Cardiac muscle cell (in vitro differentiated cells and primary cell): ENCODE data around the gene SATL1. TPM values are rescaled to one million over a fixed set of nuclear protein-coding genes. Genes with fewer than 3 reads are reported as not detected.

ENCODE experiments used
- DNase-seq, 2 donors: peaks; one replicate each; pipeline versions ENCODE4 v3.0.0 to v3.0.0-alpha.2; 2010 to 2017; ENCODE audit warnings: low read depth in 1 of 2, low spot score in 1 of 2
- H3K27ac ChIP-seq: fragments of 200-600 bp; sonication (generic); 2 replicates; pipeline ENCODE4 v1.5.1; 2016
- H3K27me3 ChIP-seq: fragments of 200-600 bp; sonication (generic); 2 replicates; pipeline ENCODE4 v1.6.0; 2016; ENCODE audit warnings: control low read depth
- H3K36me3 ChIP-seq: fragments of 200-600 bp; sonication (generic); 2 replicates; pipeline ENCODE4 v1.5.1; 2016; ENCODE audit warnings: control low read depth
- H3K4me1 ChIP-seq: fragments of 200-600 bp; sonication (generic); 2 replicates; pipeline ENCODE4 v1.8.1; 2017; ENCODE audit warnings: low read depth, mild to moderate bottlenecking, mixed run types
- H3K4me3 ChIP-seq: fragments of 200-600 bp; sonication (generic); 2 replicates; pipeline ENCODE4 v1.5.1; 2016; ENCODE audit warnings: mild to moderate bottlenecking
- H3K9me3 ChIP-seq: fragments of 200-600 bp; sonication (generic); 2 replicates; pipeline ENCODE4 v1.5.1; 2017; ENCODE audit warnings: low read depth, mild to moderate bottlenecking, control low read depth
- polyA plus RNA-seq: library from polyadenylated mRNA; unstranded; fragments of >200 nt; fragmentation: Nextera tagmentation; extraction: Ambion mirVana; gene quantifications from 2 replicates; pipeline ENCODE4 v1.2.1, GENCODE V29; 2016
- total RNA-seq: library from RNA; depleted of rRNA; stranded (reverse); fragments of >200 nt; gene quantifications from 2 replicates; pipeline ENCODE4 v1.2.3, GENCODE V29; 2016
- TF ChIP-seq, protein P1 (sequence below): IDR thresholded peaks from 2 replicates; pipeline ENCODE4 v1.5.1; 2012; ENCODE audit warnings: low read depth, mild to moderate bottlenecking, low read length

Gene SATL1
- total and polyA plus RNA-seq, 2 experiments from 2014 or later: 0.60 to 1.1 TPM

DNA sequence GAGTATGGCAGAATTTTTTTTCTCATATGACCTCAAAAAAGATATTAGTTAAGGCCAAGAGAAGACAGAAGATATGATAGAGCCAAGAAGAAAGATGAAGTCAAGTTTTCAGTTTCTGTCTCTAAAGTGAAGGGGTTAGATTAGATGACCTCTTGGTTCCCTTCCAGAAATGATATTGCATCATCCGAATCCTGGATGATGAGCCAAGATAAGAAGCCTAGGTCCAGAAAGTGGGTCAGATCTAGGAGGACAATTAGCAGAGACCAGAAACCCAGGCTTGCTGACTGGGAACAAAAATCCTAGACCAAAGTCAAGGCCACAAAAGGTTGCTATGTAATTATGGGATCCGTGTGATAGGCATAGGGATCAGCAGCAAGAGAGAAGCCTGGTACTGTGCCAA, 20.2 kb downstream of the SATL1 start:
- Histone ChIP-seq H3K27me3 (no peaks in the 10 kb centered on the region), H3K27ac (no peak overlapping the region), H3K9me3 (no peaks in the 10 kb centered on the region), H3K4me1 (no peaks in the 10 kb centered on the region), H3K4me3 (no peak overlapping the region), H3K36me3 (no peaks in the 10 kb centered on the region)
- TF ChIP-seq, protein P1, sequence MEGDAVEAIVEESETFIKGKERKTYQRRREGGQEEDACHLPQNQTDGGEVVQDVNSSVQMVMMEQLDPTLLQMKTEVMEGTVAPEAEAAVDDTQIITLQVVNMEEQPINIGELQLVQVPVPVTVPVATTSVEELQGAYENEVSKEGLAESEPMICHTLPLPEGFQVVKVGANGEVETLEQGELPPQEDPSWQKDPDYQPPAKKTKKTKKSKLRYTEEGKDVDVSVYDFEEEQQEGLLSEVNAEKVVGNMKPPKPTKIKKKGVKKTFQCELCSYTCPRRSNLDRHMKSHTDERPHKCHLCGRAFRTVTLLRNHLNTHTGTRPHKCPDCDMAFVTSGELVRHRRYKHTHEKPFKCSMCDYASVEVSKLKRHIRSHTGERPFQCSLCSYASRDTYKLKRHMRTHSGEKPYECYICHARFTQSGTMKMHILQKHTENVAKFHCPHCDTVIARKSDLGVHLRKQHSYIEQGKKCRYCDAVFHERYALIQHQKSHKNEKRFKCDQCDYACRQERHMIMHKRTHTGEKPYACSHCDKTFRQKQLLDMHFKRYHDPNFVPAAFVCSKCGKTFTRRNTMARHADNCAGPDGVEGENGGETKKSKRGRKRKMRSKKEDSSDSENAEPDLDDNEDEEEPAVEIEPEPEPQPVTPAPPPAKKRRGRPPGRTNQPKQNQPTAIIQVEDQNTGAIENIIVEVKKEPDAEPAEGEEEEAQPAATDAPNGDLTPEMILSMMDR: no peak
- DNase-seq: no peak

DNA sequence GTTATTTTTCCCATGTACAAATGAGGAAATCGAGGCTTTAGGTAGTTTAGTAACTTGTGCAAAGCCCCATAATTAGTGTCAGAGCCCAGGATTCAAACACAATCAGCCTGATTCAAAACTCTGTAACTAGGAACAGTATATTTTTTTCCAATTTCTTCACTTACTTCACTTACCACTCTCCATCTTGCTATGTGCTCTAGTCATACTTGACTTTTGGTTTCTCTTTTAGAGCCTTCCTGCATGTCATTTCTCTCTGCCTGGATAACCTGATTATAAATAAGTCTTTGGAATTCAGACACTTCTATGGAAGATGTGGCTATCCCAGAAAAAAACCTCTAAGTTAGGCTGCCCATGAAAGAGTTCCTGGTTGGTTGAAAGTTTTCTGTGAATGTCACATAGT, 22.2 kb downstream of the SATL1 start:
- no peak overlapping the region for H3K27ac ChIP-seq
- no peaks in the 10 kb centered on the region for H3K9me3 ChIP-seq
- no peak overlapping the region for H3K4me3 ChIP-seq
- no peak for DNase-seq
- H3K36me3 ChIP-seq: no peaks in the 10 kb centered on the region
- TF ChIP-seq, protein P1: no peak
- H3K4me1 ChIP-seq: peaks cover 4% of the 10 kb centered on the region
- no peaks in the 10 kb centered on the region for H3K27me3 ChIP-seq

DNA sequence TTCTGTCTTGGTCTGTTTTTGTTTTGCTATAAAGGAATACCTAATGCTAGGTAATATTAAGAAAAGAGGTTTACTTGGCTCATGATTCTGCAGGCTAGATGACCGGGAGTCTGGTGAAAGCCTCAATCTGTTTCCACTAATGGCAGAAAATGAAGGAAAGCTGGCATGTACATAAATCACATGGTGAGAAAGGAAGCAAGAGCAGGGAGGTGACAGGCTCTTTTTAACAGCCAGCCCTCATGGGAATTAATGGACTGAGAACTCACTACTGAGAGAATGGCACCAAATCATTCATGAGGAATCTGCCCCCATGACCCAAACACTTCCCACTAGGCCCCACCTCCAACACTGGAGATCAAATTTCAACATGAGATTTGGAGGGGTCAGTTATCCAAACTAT, 27.6 kb downstream of the SATL1 start:
- no peak overlapping the region for H3K27ac ChIP-seq
- peaks cover 4% of the 10 kb centered on the region for H3K4me1 ChIP-seq
- no peaks in the 10 kb centered on the region for H3K9me3 ChIP-seq
- no peak overlapping the region for H3K4me3 ChIP-seq
- no peak for DNase-seq
- TF ChIP-seq, protein P1: no peak
- H3K36me3 ChIP-seq: no peaks in the 10 kb centered on the region
- H3K27me3 ChIP-seq: no peaks in the 10 kb centered on the region

DNA sequence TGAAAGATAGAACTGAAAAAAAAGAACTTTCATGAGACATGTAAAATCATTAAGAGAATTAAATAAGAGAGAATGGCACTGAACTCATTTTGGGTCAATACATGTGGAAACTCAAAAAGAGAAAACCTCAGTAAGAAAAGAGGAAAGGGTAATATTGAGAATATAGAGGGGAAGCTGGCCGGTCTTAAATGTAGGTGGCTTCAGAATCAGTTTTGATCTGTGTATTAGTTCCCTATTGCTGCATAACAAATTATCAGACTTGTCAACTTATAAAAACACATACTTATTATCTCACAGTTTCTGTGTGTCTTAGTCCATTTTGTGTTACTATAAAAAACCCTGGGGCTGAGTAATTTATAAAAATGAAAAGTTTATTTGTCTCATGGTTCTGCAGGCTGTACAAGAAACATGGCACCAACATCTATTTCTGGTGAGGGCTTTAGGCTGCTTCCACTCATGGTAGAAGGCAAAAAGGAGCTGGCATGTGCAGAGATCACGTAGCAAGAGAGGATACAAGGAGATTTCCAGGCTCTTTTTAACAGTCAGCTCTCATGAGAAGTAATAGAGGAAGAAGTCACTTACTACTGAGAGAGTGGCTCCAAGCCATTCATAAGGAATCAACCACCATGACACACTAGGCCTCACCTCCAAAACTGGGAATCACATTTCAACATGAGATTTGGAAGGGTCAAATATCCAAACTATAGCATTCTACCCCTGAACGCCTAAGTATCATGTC, 29.6 kb downstream of the SATL1 start:
- peaks cover 4% of the 10 kb centered on the region for H3K4me1 ChIP-seq
- H3K36me3 ChIP-seq: no peaks in the 10 kb centered on the region
- TF ChIP-seq, protein P1: no peak
- no peaks in the 10 kb centered on the region for H3K9me3 ChIP-seq
- H3K27ac ChIP-seq: no peak overlapping the region
- no peak for DNase-seq
- no peak overlapping the region for H3K4me3 ChIP-seq
- no peaks in the 10 kb centered on the region for H3K27me3 ChIP-seq

DNA sequence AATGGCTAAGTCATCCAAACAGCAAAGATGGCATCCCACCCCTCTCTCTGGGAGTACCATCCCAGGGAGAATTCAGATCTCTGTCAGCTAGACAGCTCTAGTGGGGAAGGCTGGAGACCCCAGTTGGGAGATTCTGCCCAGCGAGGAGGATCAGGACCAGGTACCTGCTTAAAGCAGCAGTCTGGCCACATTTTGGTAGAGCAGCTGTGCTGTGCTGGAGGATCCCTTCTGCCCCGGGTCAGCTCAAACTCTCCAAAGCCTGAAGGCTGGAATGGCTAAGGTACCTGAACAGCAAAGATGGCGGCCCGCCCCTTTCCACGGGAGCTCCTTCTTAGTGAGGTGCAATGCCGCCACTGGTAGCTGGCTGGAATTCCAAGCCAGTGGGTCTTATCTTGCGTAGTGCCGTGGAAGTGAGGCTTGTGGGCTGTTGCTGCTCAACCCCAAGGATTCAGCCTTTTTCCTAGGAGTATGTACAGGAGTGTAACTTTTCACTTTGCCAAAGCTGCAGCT, 40.1 kb downstream of the SATL1 start:
- TF ChIP-seq, protein P1: no peak
- H3K9me3 ChIP-seq: no peaks in the 10 kb centered on the region

More for the DNA sequence above, 40.1 kb downstream of the SATL1 start:
- Histone ChIP-seq H3K27ac (no peak overlapping the region), H3K27me3 (no peaks in the 10 kb centered on the region), H3K4me3 (no peak overlapping the region), H3K4me1 (no peaks in the 10 kb centered on the region), H3K36me3 (no peaks in the 10 kb centered on the region)
- no peak for DNase-seq
